Amygdala (tissue), 56 donors: ENCODE data around the gene NEAT1.

Experiments used
- DNase-seq, 56 donors: peaks; one replicate each; lab custom pipeline; 2025; lab: John Stamatoyannopoulos, UW

Gene NEAT1

DNA sequence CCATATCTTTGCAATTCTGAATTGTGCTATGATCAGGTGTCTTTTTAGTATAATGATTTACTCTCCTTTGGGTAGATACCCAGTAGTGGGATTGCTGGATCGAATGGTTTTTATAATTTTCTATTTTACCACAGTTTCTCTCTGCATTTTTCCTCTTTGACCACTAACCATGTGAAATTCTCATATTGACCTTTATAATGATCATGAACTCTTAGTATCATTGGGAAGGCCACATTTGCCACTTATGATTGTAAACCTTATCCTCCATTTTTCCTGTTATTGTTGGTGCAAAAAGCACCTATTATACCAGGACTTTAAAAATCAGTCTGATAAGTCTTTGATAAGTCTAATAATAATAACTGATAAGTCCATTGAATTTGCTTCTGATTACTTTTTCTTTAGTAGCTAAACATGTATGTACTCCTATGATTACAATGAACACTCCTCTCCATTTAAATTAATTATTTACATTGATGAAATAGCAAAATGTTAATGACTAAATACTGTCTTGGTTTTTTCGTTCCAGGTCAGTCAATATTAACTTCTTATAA lies 9.6 kb downstream of the NEAT1 start:
- DNase-seq = no peak

DNA sequence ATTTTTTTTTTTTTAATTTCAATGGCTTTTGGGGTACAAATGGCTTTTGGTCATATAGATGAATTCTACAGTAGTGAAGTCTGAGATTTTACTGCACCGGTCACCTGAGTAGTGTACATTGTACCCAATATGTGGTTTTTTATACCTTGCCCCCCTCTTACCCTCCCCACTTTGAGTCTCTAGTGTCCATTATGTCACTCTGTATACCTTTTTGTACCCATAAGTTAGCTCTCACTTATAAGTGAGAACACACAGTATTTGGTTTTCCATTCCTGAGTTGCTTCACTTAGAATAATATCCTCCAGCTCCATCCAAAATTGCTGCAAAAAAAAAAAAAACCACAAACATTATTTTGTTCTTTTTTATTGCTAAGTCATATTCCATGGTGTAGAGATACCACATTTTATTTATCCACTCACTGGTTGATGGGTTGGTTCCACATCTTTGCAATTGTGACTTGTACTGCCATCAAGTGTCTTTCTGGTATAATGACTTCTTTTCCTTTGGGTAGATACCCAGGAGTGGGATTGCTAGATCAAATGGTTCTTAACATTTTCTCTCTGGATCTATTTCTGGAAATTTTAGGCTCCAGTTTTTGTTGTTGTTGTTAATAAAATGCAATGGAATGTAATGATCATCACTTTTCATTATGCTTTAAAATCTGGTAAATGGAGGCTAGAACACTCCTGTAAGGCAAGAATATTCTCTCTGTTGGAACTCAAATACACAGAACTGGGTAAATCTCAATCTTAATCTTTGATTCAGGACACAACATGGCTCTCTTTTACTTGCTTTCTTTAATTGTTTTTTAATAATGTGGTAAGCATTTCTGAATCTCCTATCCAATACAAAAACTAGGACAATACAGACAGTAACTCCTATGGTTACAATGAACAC lies 10.3 kb downstream of the NEAT1 start:
- DNase-seq = no peak

DNA sequence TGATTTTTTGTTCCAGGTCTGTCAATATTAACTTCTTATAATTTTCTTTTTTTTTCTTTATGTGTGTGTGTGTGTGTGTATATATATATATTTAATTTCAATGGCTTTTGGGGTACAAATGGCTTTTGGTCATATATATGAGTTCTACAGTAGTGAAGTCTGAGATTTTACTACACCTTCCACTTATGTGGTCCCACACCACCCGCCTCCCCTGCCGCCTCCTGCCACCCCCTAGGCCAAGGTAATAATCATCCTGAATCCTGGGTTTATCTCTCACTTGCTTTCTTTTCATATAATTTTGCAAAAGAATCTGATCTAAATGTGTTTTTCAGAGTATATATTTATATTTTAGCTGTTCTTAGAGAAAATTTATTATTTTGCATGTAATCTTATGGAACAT lies 11.1 kb downstream of the NEAT1 start:
- no peak for DNase-seq

DNA sequence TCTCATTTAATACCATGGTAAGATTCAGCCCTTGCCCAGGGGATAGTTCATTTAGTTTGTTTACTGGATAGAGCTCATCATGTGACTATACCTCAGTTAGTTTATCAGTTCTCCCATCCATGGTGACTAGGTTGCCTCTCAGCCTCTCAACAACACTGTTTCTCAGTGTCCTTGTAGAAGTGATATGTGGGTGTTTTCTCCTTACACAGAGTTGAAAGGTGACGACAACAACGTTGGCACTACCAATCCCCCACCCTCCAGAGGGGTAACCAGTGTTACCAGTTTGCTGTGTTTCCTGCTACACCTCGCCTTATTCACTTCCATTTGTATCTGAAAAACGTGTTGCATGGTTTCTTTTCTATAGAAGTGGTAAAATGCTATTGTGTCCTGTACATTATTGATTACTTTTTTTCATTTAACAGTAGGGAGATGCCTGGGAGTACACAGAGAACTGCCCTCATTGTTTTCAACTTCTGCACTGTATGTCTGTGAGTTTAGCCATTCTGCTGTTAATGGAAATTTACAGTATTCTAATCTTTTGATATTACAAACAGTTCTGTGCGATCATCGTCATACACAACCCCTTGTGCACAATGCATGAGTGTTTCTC lies 11.6 kb downstream of the NEAT1 start:
- DNase-seq = no peak

DNA sequence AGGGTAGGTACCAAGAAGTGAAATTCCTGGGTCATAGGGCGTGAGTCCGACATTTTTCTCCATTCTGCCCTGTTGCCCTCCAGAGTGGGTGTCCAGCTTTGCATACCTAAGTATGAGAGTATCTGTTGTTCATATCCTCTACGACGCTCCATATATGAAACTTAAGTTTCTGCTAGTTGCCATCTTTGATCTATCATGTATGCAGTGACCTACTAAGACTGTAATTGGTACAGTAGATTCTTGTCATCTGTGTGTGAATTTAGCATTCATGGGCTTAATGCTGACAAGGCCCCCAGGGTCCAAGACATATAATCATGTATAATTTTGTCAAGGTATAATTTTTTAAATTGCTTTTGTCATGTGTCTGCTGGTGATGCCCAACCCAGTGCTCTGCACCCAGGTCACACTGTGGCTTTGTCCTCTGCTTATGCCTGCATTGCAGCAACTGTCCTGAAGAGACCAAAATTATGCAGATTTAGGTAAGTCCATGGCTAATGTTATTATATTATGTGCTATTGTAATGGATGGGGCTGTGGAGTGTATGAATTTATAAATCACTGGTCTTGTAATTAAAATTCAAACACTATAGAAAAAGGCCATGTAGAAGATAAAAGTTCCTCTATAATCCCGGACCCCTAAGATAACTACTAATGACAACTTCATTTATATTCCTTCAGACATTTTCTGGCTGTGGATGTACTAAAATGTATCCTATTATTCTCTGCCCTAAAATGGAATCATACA lies 12.2 kb downstream of the NEAT1 start:
- no peak for DNase-seq

DNA sequence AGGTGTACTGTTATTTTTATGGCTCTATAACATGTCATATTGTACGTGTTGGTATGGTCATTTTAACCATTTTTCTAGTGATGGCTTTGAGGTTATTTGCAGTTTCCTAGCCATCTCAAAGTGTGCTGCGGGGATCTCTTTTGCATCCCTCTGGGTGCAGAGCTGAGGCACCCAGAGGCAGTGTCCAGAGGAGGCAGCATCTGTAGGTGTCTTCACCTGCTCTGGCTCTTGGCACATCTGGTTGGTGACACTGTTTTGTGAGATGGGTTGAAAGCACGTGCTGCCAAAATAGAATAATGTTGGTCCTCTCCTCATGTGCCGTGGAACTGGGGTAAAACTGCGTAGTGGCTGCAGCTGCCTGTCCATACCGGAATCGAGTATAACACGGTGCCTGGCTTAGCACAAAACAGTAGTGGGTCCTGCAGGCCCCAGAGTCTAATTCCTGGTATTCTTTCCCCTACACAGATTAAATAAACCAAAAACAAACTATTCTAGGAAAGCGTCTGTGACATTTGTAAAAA lies 12.9 kb downstream of the NEAT1 start:
- DNase-seq = no peak

DNA sequence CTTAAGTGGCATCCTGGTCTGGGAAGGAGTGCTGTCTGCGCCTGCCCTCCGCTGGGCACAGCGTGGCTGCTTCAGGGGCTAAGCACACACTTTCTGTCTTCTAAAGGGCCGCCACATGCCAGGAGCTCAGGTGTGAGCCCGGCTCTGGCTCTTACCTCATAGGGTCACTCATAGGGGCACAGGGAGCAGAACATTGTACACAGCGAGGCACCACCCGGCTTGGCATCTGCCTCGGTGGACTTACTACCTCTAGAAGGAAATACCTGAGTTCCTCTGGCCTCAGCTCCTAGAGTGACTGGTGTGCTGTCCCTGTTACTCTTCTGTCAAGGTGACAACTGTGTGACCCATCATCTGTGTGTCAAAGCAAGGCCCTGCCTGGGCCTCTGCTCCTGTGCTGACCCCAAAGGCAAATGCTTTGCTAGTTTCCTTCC lies 13.4 kb downstream of the NEAT1 start:
- DNase-seq = no peak

DNA sequence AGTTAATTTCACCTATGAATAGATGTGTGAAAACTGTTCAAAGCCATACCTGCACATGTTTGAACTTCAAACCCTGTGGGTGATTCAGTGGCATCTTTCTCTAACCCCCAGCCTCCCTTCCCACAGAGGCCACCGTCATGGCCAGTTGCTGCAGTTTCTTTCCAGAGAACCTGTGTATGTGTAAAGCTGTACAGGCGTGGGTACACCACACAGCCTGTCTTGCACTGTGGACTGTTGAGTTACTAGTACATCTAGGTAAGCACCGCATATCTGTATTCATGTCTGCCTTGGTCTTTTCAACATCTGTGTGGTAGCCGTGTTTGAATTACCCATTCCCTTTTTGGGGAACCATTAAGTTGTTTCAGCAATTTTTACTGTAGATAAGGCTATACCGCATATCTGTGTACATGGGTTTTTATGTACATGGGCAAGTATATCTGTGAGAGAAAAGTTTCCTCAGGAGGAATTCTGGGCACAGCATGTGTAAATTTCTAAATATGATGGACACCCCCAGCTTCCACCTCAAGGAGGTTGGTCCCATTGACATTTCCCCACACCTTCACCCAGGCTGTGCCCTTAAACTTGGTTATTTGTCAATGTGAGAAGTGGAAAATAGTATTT lies 13.9 kb downstream of the NEAT1 start:
- DNase-seq = no peak

DNA sequence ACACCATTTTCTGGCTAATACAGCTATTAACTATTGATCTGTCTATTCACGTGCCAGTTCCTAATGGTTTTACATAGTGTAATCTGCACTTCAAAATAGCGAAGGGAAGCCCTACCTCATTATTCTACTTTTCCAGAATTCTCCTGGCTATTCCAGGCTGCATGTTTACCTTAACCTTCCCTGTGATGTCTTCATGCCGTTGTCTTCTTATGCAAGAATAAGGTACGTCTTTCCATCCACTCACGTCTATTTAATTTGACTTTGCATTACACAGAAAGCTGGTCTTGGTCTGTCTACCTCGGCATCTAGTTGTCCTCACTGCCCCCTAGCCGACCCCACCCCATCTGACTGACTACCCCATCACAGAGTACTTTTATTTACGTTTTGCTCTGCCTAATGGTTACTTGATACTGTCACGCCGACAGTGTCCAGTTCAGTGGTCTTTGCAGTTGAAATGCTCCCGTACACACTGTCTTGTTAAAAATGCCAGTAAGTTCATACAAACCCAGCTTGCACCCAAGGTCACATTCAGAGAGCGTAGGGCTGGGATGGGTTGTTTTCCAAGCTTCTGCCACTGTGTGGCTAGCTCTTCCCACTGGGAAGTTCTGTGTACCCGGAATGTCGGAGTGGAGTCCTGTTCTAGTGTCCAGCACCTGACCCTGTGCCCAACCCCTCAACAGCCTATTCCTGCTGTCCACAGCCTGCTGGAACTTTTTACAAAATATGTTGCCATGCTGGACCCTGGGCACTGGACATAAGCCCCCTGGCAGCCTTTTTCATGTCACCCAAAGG lies 15.0 kb downstream of the NEAT1 start:
- DNase-seq = no peak

DNA sequence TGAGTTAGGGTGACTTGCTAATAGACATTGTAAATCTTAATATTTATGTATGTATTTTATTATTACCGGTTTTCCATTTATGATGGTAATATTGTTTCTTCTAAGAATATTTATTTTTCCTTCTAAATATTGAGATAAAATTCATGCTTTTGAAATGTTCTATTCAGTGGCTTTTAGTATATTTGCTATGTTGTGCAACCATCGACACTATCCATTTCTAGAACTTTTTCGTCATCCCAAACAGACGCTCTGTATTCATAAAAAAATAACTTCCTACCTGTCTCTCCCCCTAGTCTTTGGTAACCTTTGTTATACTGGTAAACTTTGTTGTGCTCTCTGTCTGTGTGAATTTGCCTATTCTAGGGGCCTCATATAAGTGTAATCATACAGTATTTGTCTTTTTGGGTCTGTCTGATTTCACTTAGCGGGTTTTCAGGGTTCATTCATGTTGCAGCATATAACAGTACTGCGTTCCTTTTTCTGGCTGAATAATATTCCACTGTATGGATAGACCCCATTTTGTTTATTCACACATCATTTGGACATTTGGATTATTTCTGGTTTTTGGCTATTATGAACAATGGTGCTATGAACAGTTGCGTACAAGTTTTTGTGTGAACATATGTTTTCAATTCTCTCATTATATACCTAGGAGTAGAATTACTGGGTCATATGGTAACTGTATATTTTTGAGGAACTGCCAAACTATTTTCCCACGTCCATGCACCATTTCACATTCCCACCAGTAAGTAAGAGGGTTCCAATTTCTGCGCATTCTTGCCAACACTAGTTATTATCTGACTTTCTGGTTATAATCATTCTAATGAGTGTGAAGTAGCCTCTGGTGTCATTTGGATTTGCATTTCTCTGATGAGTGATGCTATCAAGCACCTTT lies 15.9 kb downstream of the NEAT1 start:
- DNase-seq = no peak

DNA sequence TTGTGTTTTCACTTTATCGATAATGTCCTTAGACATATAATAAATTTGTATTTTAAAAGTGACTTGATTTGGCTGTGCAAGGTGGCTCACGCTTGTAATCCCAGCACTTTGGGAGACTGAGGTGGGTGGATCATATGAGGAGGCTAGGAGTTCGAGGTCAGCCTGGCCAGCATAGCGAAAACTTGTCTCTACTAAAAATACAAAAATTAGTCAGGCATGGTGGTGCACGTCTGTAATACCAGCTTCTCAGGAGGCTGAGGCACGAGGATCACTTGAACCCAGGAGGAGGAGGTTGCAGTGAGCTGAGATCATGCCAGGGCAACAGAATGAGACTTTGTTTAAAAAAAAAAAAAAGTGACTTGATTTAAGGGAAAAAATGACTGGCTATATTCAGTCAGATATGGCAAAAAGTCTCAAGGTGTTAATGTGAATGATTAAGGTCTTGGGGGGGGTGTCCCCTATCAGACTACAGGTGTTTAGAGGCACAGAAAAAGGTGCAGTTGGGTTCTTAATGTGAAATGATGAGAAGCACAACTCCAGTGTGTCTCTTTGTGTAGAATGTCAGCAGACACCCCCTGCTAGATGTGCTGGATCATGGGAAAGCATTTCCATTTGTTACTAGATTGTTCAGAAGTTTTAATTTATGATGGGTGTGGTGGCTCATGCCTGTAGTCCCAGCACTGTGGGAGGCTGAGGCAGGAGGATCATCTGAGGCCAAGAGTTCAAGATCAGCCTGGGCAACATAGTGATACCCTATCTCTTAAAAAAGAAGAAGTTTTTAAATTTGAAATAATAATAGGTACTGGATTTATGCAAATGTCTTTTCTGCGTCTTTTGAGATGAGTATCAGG lies 17.0 kb downstream of the NEAT1 start:
- no peak for DNase-seq

DNA sequence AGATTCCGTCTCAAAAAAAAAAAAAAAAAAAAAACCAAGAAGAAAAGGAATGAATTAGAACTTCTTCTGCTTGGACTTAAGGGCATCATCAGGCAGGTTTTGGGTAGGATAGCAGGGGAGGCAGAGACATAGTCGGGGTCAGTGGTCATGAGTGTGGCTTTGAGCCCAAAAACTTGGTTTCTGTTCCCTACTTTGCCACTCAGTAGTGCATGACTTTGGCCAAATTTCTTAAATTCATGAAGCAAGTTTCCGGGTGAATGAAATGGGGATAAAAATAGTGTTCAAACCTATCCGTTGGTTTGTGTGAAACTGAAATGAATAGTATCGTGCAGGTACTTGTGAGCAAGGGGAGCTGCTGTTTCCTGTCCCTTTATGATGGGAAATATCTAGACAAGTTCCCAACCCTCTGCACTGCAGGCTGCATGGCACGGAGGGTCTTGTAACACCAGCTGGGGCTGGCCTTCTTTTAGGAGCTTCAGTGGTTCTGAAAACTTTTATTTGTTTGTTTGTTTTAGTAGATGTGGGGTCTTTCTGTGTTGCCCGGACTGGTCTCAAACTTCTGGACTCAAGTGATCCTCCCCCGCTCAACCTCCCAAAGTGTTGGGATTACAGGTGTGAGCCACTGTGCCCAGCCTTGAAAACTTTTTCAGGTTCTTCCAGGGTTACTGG lies 18.4 kb downstream of the NEAT1 start:
- no peak for DNase-seq

DNA sequence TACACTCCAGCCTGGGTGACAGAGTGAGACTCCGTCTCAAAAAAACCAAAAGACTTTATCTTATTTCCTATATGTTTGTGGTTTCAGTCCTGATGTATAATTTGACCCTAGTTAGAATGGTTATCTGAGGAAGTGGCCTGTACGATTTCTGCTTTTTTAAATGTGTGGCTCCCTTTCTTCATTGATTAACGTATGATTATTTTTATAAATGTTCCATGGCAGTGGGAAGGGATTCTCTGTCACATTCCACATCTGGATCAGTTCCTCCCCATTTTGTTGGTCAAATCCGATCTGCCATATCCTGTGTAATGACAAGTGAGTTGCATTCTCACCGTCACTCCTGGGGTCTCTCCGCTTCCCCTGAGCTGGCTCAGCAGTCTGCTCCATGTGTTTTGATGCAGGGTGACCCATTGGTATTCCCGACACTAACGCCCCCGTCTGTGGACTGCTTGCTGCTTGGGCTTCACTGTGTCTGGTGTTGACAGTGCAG lies 20.3 kb downstream of the NEAT1 start:
- no peak for DNase-seq

DNA sequence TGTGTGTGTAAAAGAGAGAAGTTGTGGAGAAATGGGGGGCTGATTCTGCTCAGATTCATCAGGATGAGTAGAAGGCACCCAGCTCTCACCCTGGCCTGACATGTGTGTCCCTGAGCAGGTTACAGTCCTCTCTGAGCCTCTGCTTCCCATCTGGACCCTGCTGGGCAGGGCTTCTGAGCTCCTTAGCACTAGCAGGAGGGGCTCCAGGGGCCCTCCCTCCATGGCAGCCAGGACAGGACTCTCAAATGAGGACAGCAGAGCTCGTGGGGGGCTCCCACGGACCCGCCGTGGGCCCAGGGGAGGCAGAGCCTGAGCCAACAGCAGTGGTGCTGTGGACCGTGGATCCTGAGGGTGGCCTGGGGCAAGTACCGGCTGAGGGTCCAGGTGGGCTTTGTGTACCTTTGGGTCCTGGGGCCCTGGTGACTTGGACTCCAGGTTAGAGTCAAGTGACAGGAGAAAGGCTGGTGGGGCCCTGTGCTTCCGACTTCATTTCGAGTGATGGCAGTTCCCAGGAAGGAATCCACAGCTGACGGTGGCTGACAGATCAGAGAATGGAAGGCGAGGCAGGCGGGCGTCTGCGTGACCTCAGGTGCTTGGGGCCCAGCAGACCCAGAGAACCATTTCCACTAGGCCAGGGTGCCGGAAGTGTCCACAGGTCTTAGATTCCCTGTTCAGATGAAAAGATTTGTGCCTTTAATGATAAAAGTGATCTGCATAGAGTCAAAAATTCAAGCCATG lies 21.9 kb downstream of the NEAT1 start:
- no peak for DNase-seq

DNA sequence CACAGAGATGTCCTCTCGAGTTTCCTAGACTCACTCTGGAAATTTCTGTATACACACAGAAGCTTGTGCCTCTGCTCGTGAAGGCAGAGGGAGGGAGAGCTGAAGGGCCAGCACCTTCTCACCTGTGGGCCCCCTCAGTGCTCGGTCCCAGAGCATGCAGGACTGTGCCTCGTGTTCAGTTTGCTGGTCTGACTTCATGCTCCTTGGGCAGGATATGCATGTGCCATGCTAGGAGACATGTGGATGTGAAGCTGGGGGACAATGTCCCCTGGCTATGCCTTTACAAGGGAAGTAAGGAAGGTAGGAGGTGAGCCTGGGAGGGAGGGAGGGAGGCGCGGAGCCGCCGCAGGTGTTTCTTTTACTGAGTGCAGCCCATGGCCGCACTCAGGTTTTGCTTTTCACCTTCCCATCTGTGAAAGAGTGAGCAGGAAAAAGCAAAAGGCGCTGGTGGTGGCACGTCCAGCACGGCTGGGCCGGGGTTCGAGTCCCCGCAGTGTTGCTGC lies 22.6 kb downstream of the NEAT1 start:
- DNase-seq = no peak
